Measurements from ENCODE around the gene MEIS2. TPM values are rescaled to one million over a fixed set of nuclear protein-coding genes. Genes with fewer than 3 reads are reported as not detected.

MEIS2 gene
- total RNA-seq, 1 experiment from 2014 or later, result 17.5 TPM

DNA sequence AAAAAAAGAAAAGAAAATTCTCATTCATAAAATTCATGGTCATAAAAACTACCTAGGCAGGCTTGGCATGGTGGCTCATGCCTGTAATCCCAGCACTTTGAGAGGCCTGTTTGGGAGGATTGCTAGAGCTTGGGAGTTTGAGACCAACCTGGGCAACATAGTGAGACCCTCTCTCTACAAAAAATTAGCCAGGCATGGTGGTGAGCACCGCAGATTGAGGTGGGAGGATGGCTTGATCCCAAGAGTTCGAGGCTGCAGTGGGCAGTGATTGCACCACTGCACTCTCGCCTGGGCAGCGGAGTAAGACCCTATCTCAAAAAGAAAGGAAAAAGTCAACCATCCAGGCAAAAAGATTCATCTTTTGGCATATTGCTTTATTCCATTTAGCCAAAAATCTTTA lies 58.5 kb downstream of the MEIS2 start:
- Histone ChIP-seq H3K27ac (ENCODE audit: low read length) (no peak overlapping the region), H3K9ac (ENCODE audit: low read length) (no peak overlapping the region), H3F3A (ENCODE audit: low read length, unreplicated experiment) (no peaks in the 10 kb centered on the region), H3K9me3 (ENCODE audit: low read length) (no peaks in the 10 kb centered on the region), H3K9me2 (replicated peaks; ENCODE audit: low read length) (no peaks in the 10 kb centered on the region), H3K4me3 (ENCODE audit: low read length) (no peak overlapping the region), H3K36me3 (ENCODE audit: low read depth, low read length) (no peaks in the 10 kb centered on the region), H3K4me2 (ENCODE audit: low read length) (no peak overlapping the region), H3K79me2 (ENCODE audit: low read length) (no peaks in the 10 kb centered on the region), H3K27me3 (ENCODE audit: low read length) (no peaks in the 10 kb centered on the region), H4K20me1 (ENCODE audit: low read length) (no peaks in the 10 kb centered on the region), H2AFZ (ENCODE audit: low read length) (no peak overlapping the region), H3K4me1 (ENCODE audit: insufficient read depth, low read length) (no peaks in the 10 kb centered on the region)
- intact Hi-C loops (cut with micrococcal nuclease), result no loop called here
- CTCF ChIA-PET, result interaction anchor here (0.6 kb wide), 1 partner anchor 835 kb away, joined by 3 read pairs; no protein-coding TSS in a partner anchor
- ATAC-seq (no peak), DNase-seq (no peak)
- POLR2A ChIA-PET (ENCODE audit: unreplicated experiment), result no interaction called here
- BruUV-seq (replicated peaks), result no TSS peak
- TF ChIP-seq EZH2phosphoT487 (IDR thresholded peaks at IDR 0.05; ENCODE audit: borderline replicate concordance, low read length) (no peak), EZH2 (IDR thresholded peaks at IDR 0.05; ENCODE audit: low read length, unreplicated experiment) (no peak)
- TF ChIP-seq, protein P1, sequence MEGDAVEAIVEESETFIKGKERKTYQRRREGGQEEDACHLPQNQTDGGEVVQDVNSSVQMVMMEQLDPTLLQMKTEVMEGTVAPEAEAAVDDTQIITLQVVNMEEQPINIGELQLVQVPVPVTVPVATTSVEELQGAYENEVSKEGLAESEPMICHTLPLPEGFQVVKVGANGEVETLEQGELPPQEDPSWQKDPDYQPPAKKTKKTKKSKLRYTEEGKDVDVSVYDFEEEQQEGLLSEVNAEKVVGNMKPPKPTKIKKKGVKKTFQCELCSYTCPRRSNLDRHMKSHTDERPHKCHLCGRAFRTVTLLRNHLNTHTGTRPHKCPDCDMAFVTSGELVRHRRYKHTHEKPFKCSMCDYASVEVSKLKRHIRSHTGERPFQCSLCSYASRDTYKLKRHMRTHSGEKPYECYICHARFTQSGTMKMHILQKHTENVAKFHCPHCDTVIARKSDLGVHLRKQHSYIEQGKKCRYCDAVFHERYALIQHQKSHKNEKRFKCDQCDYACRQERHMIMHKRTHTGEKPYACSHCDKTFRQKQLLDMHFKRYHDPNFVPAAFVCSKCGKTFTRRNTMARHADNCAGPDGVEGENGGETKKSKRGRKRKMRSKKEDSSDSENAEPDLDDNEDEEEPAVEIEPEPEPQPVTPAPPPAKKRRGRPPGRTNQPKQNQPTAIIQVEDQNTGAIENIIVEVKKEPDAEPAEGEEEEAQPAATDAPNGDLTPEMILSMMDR (conservative IDR thresholded peaks at IDR 0.05; ENCODE audit: low read depth, low read length), result no peak

DNA sequence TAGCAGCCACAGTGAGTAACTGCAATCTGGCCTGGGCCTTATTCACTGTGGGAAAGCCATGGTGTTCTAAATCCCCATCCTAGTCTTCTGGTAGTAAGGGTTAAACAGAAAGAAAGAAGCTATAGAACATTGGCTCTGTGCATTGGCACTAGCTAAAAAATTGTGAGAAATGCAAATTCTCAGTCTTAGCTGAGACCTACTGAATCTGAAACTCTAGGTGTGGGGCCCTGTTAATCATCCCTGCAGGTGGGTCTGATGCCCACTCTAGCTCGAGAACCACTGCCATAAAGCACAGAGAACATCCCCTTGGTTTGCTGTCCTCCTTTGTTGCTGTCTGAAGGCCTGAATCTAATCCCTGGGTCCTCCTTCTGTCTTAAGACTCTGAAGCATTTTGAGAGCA lies 59.3 kb downstream of the MEIS2 start:
- no peaks in the 10 kb centered on the region for H3K9me3 ChIP-seq (ENCODE audit: low read length)
- intact Hi-C loops (cut with micrococcal nuclease), result no loop called here
- no peaks in the 10 kb centered on the region for H4K20me1 ChIP-seq (ENCODE audit: low read length)
- H3K27ac ChIP-seq (ENCODE audit: low read length), result no peak overlapping the region
- H2AFZ ChIP-seq (ENCODE audit: low read length), result no peak overlapping the region
- no peaks in the 10 kb centered on the region for H3K27me3 ChIP-seq (ENCODE audit: low read length)
- DNase-seq, result no peak
- BruUV-seq (replicated peaks), result no TSS peak
- no peak for ATAC-seq
- no peaks in the 10 kb centered on the region for H3K79me2 ChIP-seq (ENCODE audit: low read length)
- no peak overlapping the region for H3K9ac ChIP-seq (ENCODE audit: low read length)
- H3F3A ChIP-seq (ENCODE audit: low read length, unreplicated experiment), result no peaks in the 10 kb centered on the region
- H3K4me1 ChIP-seq (ENCODE audit: insufficient read depth, low read length), result no peaks in the 10 kb centered on the region
- TF ChIP-seq EZH2 (IDR thresholded peaks at IDR 0.05; ENCODE audit: low read length, unreplicated experiment) (no peak), EZH2phosphoT487 (IDR thresholded peaks at IDR 0.05; ENCODE audit: borderline replicate concordance, low read length) (no peak)
- TF ChIP-seq, protein P1 (conservative IDR thresholded peaks at IDR 0.05; ENCODE audit: low read depth, low read length), result no peak
- no peak overlapping the region for H3K4me2 ChIP-seq (ENCODE audit: low read length)
- ChIA-PET CTCF (no interaction called here), POLR2A (ENCODE audit: unreplicated experiment) (no interaction called here)
- no peak overlapping the region for H3K4me3 ChIP-seq (ENCODE audit: low read length)
- no peaks in the 10 kb centered on the region for H3K9me2 ChIP-seq (replicated peaks; ENCODE audit: low read length)
- H3K36me3 ChIP-seq (ENCODE audit: low read depth, low read length), result no peaks in the 10 kb centered on the region

DNA sequence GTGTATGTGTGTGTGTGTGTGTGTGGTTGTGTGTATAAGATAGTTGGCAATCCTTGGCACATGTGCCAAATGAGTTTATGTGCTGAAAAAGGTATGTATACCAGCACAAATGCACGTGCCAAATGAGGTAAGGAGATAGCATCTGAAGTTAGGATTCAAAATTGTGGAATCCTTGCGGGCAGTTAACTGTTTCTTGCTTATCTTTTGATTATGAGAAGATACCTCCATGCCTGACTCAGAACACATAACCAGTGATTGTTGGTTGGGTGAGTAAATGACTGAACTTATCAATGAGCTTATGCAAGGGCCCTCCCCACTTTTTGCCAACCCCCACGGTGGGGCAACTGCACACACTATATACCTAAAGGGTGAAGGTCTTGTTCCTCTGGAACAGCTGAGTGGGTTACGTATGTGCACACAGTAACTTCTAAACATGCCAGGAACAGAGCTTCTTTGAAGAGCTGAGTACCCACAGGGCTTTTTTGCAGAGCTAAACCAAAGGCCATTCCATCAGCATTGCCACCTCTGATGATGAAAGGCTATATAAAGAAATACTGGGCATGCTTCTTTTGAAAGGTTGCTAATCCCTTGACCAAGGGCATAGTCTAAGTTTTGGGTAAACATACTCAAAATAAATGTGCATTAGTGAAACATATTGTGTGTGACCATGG lies 60.1 kb downstream of the MEIS2 start:
- ChIA-PET CTCF (no interaction called here), POLR2A (ENCODE audit: unreplicated experiment) (no interaction called here)
- Histone ChIP-seq H4K20me1 (ENCODE audit: low read length) (no peaks in the 10 kb centered on the region), H3K9ac (ENCODE audit: low read length) (no peak overlapping the region), H3K36me3 (ENCODE audit: low read depth, low read length) (no peaks in the 10 kb centered on the region), H3K4me1 (ENCODE audit: insufficient read depth, low read length) (peaks cover 6% of the 10 kb centered on the region; the same call in 1 of the 2 replicates), H3K79me2 (ENCODE audit: low read length) (no peaks in the 10 kb centered on the region), H3F3A (ENCODE audit: low read length, unreplicated experiment) (no peaks in the 10 kb centered on the region), H3K4me2 (ENCODE audit: low read length) (no peak overlapping the region), H3K27me3 (ENCODE audit: low read length) (no peaks in the 10 kb centered on the region), H3K9me3 (ENCODE audit: low read length) (no peaks in the 10 kb centered on the region), H3K27ac (ENCODE audit: low read length) (no peak overlapping the region), H3K4me3 (ENCODE audit: low read length) (no peak overlapping the region), H2AFZ (ENCODE audit: low read length) (no peak overlapping the region), H3K9me2 (replicated peaks; ENCODE audit: low read length) (no peaks in the 10 kb centered on the region)
- ATAC-seq (no peak), DNase-seq (no peak)
- TF ChIP-seq, protein P1 (conservative IDR thresholded peaks at IDR 0.05; ENCODE audit: low read depth, low read length), result no peak
- TF ChIP-seq EZH2phosphoT487 (IDR thresholded peaks at IDR 0.05; ENCODE audit: borderline replicate concordance, low read length) (no peak), EZH2 (IDR thresholded peaks at IDR 0.05; ENCODE audit: low read length, unreplicated experiment) (no peak)
- intact Hi-C loops (cut with micrococcal nuclease), result no loop called here
- no TSS peak for BruUV-seq (replicated peaks)
